ENCODE measurements around the gene L1CAM. TPM values are rescaled to one million over a fixed set of nuclear protein-coding genes. Genes with fewer than 3 reads are reported as not detected.

The L1CAM gene
- total and polyA plus RNA-seq, 4 donors, result 0.28 to 0.59 (median 0.39) TPM; not detected in 1

DNA sequence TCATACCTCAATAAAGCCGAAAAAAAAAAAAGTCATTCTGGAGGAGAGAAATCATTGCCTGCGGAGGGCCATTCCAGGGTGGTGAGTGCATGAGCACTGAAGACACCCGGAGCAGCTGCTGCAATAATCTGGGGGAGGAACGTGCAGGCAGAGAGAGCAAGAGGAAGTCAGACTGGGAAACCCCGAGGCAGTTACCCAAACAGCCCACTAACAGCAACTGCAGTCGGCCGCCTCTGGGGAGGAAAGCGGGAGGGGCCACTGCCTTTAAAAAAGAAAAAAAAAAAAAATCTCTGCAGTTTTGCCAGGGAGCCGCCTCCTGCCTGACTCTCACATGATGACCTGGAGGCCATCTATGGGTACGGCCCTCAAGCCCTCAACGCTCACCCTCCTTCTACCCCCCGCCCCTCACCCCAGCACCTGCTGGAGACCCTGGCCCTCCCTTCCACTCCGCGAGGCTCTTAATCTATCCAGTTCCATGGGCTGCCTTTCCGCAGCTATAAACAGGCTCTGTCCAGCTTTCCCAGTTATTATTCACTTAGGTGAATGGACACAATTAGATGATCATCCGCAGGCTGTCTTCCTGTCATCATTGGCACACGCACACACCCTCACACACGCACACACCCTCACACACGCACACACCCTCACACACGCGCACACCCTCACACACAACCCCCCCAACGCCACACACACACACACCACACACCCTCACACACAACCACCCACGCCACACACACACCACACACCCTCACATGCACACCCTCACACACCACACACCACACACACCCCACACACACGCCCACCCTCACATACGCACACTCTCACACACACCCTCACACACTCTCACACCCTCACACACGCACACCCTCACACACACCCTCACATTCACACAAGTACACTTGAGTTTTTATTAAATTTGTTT lies 15.1 kb upstream of the L1CAM start:
- H3K4me1 ChIP-seq (ENCODE audit: control insufficient read depth in 4 of 4, insufficient read depth in 4 of 4, low read length in 3 of 4), result peaks cover 0 to 10% (median 4%) of the 10 kb centered on the region in 4 donors
- 42% methylated on average over 26 of the region's 26 CpGs for WGBS
- no peak overlapping the region for H3K9ac ChIP-seq (ENCODE audit: low read depth in 1 of 2, low read length in 2 of 2)
- DNase-seq (ENCODE audit: low spot score), result no peak
- no peaks in the 10 kb centered on the region for H3K27me3 ChIP-seq (ENCODE audit: control insufficient read depth in 4 of 4, insufficient read depth in 4 of 4, low read length in 3 of 4)
- H3K36me3 ChIP-seq (ENCODE audit: control insufficient read depth in 4 of 4, insufficient read depth in 3 of 4, low read depth in 1 of 4, low read length in 3 of 4), result no peaks in the 10 kb centered on the region
- no peak overlapping the region for H3K4me3 ChIP-seq (ENCODE audit: low read depth in 1 of 3, low read length in 3 of 3)
- TF ChIP-seq, protein P1, sequence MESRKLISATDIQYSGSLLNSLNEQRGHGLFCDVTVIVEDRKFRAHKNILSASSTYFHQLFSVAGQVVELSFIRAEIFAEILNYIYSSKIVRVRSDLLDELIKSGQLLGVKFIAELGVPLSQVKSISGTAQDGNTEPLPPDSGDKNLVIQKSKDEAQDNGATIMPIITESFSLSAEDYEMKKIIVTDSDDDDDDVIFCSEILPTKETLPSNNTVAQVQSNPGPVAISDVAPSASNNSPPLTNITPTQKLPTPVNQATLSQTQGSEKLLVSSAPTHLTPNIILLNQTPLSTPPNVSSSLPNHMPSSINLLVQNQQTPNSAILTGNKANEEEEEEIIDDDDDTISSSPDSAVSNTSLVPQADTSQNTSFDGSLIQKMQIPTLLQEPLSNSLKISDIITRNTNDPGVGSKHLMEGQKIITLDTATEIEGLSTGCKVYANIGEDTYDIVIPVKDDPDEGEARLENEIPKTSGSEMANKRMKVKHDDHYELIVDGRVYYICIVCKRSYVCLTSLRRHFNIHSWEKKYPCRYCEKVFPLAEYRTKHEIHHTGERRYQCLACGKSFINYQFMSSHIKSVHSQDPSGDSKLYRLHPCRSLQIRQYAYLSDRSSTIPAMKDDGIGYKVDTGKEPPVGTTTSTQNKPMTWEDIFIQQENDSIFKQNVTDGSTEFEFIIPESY (IDR thresholded peaks at IDR 0.05), result no peak
- no peak for TF ChIP-seq RXRA (IDR thresholded peaks at IDR 0.05)
- TF ChIP-seq GABPA (IDR thresholded peaks at IDR 0.05 in 1 of 2, conservative IDR thresholded peaks at IDR 0.05 in 1 of 2), result no peak
- no peak for TF ChIP-seq JUND (IDR thresholded peaks at IDR 0.05)
- no peak for TF ChIP-seq YY1 (IDR thresholded peaks at IDR 0.05)
- TF ChIP-seq, protein P2, sequence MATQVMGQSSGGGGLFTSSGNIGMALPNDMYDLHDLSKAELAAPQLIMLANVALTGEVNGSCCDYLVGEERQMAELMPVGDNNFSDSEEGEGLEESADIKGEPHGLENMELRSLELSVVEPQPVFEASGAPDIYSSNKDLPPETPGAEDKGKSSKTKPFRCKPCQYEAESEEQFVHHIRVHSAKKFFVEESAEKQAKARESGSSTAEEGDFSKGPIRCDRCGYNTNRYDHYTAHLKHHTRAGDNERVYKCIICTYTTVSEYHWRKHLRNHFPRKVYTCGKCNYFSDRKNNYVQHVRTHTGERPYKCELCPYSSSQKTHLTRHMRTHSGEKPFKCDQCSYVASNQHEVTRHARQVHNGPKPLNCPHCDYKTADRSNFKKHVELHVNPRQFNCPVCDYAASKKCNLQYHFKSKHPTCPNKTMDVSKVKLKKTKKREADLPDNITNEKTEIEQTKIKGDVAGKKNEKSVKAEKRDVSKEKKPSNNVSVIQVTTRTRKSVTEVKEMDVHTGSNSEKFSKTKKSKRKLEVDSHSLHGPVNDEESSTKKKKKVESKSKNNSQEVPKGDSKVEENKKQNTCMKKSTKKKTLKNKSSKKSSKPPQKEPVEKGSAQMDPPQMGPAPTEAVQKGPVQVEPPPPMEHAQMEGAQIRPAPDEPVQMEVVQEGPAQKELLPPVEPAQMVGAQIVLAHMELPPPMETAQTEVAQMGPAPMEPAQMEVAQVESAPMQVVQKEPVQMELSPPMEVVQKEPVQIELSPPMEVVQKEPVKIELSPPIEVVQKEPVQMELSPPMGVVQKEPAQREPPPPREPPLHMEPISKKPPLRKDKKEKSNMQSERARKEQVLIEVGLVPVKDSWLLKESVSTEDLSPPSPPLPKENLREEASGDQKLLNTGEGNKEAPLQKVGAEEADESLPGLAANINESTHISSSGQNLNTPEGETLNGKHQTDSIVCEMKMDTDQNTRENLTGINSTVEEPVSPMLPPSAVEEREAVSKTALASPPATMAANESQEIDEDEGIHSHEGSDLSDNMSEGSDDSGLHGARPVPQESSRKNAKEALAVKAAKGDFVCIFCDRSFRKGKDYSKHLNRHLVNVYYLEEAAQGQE (IDR thresholded peaks at IDR 0.05), result no peak
- TF ChIP-seq, protein P3, sequence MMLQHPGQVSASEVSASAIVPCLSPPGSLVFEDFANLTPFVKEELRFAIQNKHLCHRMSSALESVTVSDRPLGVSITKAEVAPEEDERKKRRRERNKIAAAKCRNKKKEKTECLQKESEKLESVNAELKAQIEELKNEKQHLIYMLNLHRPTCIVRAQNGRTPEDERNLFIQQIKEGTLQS (IDR thresholded peaks at IDR 0.05), result no peak
- no peak for TF ChIP-seq HNF4G (IDR thresholded peaks at IDR 0.05)
- no peak overlapping the region for H3K27ac ChIP-seq (ENCODE audit: low read depth in 1 of 2, low read length in 2 of 2)
- no peaks in the 10 kb centered on the region for H3K9me3 ChIP-seq (ENCODE audit: control insufficient read depth in 4 of 4, low read length in 3 of 4)

DNA sequence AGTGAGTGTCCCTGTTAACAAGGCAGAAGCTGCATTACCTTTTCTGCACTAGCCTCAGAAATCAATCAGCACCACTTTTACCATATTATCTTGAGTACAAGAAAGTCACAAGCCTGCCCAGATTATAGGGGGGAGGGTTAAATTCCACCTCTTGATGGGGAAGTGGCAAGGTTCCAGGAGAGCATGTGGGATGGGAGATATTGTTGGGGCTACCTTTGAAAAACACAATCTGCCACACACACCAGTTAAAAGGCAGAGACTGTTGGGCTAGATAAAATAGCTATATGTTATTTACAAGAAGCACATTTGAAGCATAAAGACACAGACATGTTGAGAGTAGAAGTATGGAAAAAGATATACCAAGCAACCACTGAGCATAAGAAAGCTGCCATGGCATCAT lies 11.9 kb upstream of the L1CAM start:
- Histone ChIP-seq H3K9me3 (ENCODE audit: control insufficient read depth in 4 of 4, low read length in 3 of 4) (no peaks in the 10 kb centered on the region), H3K27ac (ENCODE audit: low read depth in 1 of 2, low read length in 2 of 2) (no peak overlapping the region), H3K27me3 (ENCODE audit: control insufficient read depth in 4 of 4, insufficient read depth in 4 of 4, low read length in 3 of 4) (no peaks in the 10 kb centered on the region), H3K36me3 (ENCODE audit: control insufficient read depth in 4 of 4, insufficient read depth in 3 of 4, low read depth in 1 of 4, low read length in 3 of 4) (no peaks in the 10 kb centered on the region), H3K4me1 (ENCODE audit: control insufficient read depth in 4 of 4, insufficient read depth in 4 of 4, low read length in 3 of 4) (peaks cover 0 to 3% (median under 1%) of the 10 kb centered on the region in 4 donors), H3K9ac (ENCODE audit: low read depth in 1 of 2, low read length in 2 of 2) (no peak overlapping the region), H3K4me3 (ENCODE audit: low read depth in 1 of 3, low read length in 3 of 3) (no peak overlapping the region)
- TF ChIP-seq RXRA (IDR thresholded peaks at IDR 0.05) (no peak), JUND (IDR thresholded peaks at IDR 0.05) (no peak), HNF4A (conservative IDR thresholded peaks at IDR 0.05) (no peak), NR2F2 (IDR thresholded peaks at IDR 0.05) (no peak), FOXA2 (IDR thresholded peaks at IDR 0.05) (no peak), YY1 (IDR thresholded peaks at IDR 0.05) (no peak)
- TF ChIP-seq, protein P4, sequence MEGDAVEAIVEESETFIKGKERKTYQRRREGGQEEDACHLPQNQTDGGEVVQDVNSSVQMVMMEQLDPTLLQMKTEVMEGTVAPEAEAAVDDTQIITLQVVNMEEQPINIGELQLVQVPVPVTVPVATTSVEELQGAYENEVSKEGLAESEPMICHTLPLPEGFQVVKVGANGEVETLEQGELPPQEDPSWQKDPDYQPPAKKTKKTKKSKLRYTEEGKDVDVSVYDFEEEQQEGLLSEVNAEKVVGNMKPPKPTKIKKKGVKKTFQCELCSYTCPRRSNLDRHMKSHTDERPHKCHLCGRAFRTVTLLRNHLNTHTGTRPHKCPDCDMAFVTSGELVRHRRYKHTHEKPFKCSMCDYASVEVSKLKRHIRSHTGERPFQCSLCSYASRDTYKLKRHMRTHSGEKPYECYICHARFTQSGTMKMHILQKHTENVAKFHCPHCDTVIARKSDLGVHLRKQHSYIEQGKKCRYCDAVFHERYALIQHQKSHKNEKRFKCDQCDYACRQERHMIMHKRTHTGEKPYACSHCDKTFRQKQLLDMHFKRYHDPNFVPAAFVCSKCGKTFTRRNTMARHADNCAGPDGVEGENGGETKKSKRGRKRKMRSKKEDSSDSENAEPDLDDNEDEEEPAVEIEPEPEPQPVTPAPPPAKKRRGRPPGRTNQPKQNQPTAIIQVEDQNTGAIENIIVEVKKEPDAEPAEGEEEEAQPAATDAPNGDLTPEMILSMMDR (IDR thresholded peaks at IDR 0.05; ENCODE audit: low read depth, low read length, missing input control), result no peak
- no peak for DNase-seq (ENCODE audit: low spot score)
